ENCODE results near the gene RFTN2. TPM values are rescaled to one million over a fixed set of nuclear protein-coding genes. Genes with fewer than 3 reads are reported as not detected.
"Not testable (repeated sequence)": the region's sequence is repeated elsewhere in the genome, so short reads cannot be mapped to it uniquely, and the experiment has no call there.

The RFTN2 gene, protein sequence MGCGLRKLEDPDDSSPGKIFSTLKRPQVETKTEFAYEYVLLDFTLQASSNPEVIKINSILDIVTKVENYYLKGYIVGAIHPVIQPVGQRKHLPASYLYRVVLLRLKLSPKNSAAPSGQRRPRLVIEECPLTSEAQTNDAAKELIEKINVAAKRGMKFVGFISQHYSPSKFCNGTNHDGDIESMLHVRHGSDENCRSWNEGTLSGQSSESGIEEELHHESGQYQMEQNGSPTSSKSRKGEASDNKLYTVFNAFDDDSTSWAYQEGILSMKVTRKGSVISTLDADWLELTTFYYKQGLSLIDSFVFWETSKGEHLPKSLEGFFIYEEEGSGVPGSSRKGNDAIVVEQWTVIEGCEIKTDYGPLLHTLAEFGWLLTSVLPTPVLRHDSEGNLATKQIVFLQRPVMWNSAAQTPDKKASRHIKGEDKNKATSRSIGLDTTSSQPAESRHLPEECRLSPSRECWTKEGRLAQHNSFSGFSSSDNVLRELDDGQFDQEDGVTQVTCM
- 10 to 100 TPM in 11 of 12 donors, not detected in 1; 15.1 to 39.4 (median 18.7) TPM for polyA plus RNA-seq (ENCODE audit: insufficient read length in 12 of 12)
- long read RNA-seq, donor 1, full-length matches to known transcripts = 2 of 7 reads
- long read RNA-seq, donor 1, partial matches to known transcripts = 5 of 7 reads
- long read RNA-seq, donor 1, other reads (novel, unspliced or antisense) = 0 of 7 reads
- long read RNA-seq, donor 2, full-length matches to known transcripts = 7 of 7 reads
- long read RNA-seq, donor 2, partial matches to known transcripts = 0 of 7 reads
- long read RNA-seq, donor 2, other reads (novel, unspliced or antisense) = 0 of 7 reads
- long read RNA-seq, donor 3, full-length matches to known transcripts = 4 of 4 reads
- long read RNA-seq, donor 3, partial matches to known transcripts = 0 of 4 reads
- long read RNA-seq, donor 3, other reads (novel, unspliced or antisense) = 0 of 4 reads
- long read RNA-seq, donor 4, full-length matches to known transcripts = 4 of 4 reads
- long read RNA-seq, donor 4, partial matches to known transcripts = 0 of 4 reads
- long read RNA-seq, donor 4, other reads (novel, unspliced or antisense) = 0 of 4 reads
- long read RNA-seq, donor 5, full-length matches to known transcripts = 8 of 20 reads
- long read RNA-seq, donor 5, partial matches to known transcripts = 12 of 20 reads
- long read RNA-seq, donor 5, other reads (novel, unspliced or antisense) = 0 of 20 reads
- long read RNA-seq, donor 6, full-length matches to known transcripts = 1 of 1 reads
- long read RNA-seq, donor 6, partial matches to known transcripts = 0 of 1 reads
- long read RNA-seq, donor 6, other reads (novel, unspliced or antisense) = 0 of 1 reads
- long read RNA-seq, donor 7, full-length matches to known transcripts = 2 of 2 reads
- long read RNA-seq, donor 7, partial matches to known transcripts = 0 of 2 reads
- long read RNA-seq, donor 7, other reads (novel, unspliced or antisense) = 0 of 2 reads
- long read RNA-seq, donor 8, full-length matches to known transcripts = 8 of 19 reads
- long read RNA-seq, donor 8, partial matches to known transcripts = 11 of 19 reads
- long read RNA-seq, donor 8, other reads (novel, unspliced or antisense) = 0 of 19 reads
- long read RNA-seq, donor 9, full-length matches to known transcripts = 2 of 2 reads
- long read RNA-seq, donor 9, partial matches to known transcripts = 0 of 2 reads
- long read RNA-seq, donor 9, other reads (novel, unspliced or antisense) = 0 of 2 reads
- long read RNA-seq, donor 10, full-length matches to known transcripts = 2 of 2 reads
- long read RNA-seq, donor 10, partial matches to known transcripts = 0 of 2 reads
- long read RNA-seq, donor 10, other reads (novel, unspliced or antisense) = 0 of 2 reads
- long read RNA-seq, donor 11, full-length matches to known transcripts = 3 of 9 reads
- long read RNA-seq, donor 11, partial matches to known transcripts = 6 of 9 reads
- long read RNA-seq, donor 11, other reads (novel, unspliced or antisense) = 0 of 9 reads

GRCh38 chr2:197675246-197675645 is at the start of gene RFTN2:
Gene RFTN2, minus strand, starts transcription at chr2:197675587. Its CDS starts 129 bp downstream, at chr2:197675458.
- DNase-seq = peak; percentile 55

DNA sequence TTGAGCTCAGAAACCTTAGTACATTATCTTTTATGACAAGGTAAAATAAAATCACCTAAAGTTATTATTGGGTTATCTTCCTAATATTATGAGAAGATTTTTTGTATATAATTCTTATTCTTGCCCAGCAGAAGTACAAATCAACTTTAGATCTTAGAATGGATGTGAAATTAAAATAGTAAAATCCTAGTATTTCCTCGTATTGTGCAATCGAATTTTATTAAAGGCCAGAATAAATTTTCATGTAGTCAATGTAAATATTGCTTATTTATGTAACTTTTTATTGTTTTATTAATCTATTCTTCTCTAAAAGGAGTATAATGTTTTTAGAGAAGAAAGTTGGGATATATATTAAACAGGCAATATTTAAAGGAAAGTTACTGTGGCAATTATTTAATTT is 42.5 kb upstream of the RFTN2 start:
- no peak for DNase-seq

- no peak for DNase-seq
Measured at GRCh38 chr2:197713271-197713670, 37.9 kb upstream of the RFTN2 start.

GRCh38 chr2:197711578-197711977 is 36.2 kb upstream of the RFTN2 start:
- no peak for DNase-seq

GRCh38 chr2:197710424-197711042 is 35.1 kb upstream of the RFTN2 start:
- DNase-seq = no peak

- DNase-seq = not testable (repeated sequence)
Measured at GRCh38 chr2:197709140-197709539, 33.8 kb upstream of the RFTN2 start.

DNA sequence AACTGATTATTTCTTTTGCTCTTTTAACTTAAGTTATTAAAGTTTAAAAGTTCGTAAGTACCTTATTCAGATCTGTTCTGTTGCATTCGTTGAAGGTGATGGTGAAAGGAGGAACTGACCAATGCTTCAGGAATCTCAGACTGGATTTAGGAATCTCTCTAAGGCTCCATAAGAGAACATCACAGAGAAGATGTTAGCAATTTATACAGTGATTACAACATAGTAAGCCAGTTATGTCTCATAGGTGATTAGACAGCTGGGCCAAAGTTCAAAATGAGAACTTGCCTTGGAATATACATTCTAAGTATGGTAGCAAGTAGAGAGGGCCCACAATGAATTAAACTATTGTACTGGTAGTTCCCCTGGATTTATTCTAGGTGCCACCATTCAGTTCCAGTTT is 32.9 kb upstream of the RFTN2 start:
- DNase-seq = no peak

- peak; percentile 23 for DNase-seq
Measured at GRCh38 chr2:197707316-197708213, 32.2 kb upstream of the RFTN2 start.

DNA sequence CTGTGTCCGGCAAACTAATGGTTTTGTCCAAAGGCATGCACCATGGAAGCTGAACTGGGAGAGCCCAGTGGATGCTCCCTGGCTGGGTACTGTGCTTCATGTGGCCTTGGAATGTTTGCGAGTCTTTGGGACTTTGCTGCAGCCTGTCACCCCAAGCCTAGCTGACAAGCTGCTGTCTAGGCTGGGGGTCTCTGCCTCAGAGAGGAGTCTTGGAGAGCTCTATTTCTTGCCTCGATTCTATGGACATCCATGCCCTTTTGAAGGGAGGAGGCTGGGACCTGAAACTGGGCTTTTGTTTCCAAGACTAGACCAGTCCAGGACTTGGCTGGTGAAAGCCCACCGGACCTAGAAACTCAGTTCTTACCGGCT is 31.4 kb upstream of the RFTN2 start:
- DNase-seq = no peak

- no peak for DNase-seq
Measured at GRCh38 chr2:197705912-197706838, 30.8 kb upstream of the RFTN2 start.

GRCh38 chr2:197705121-197705911 is 29.9 kb upstream of the RFTN2 start, which contains the start of gene MARS2:
Gene MARS2, plus strand, starts transcription at chr2:197705369. Its CDS starts 37 bp downstream, at chr2:197705406.
- peak; percentile 94 for DNase-seq

DNA sequence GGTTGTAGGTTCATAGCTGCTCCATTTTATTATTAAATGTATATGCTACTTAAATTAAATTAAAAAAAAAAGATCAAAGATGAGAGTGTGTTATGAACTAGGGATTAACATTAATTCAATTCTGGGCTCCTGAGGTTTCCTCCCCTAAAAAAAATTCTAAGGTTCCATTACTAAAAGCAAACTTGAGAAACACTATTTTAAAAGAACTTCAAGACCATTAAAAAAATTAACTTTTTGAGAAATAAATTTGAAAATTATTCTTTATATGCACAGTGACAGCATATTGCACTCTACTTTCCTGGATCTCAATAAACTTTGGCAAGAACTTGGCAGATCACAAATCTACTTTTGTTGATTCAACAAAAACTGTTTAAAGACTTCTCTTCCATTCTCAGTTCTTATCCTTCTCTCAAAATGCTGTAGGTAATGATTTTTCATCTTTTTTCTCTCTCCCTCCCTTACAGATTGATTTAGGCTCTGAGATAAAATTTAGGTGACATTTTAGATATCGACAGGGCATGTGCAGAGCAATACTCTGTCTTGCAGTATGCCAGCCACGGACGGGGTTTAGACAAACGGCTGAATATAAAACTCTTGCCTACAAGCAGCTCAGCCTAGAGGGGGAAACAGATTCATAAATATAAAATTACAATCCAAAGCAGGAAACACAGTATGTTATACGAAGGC is 29.2 kb upstream of the RFTN2 start:
- no peak for DNase-seq

- DNase-seq = no peak
Measured at GRCh38 chr2:197700960-197701359, 25.6 kb upstream of the RFTN2 start.

DNA sequence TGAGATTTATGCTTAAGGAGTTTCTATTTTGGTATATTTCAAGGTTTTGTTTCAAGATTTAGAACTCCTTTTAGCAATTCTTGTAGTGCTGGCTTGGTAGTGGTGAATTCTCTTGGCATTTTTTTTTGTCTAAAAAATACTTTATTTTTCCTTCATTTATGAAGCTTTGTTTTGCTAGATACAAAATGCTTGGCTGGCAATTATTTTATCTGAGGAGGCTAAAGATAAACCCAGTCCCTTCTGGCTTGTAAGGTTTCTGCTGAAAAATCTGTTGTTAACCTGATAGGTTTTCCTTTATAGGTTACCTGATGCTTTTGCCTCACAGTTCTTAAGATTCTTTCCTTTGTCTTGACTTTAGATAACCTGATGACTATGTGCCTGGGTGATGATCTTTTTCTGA is 24.3 kb upstream of the RFTN2 start:
- DNase-seq = not testable (repeated sequence)

DNA sequence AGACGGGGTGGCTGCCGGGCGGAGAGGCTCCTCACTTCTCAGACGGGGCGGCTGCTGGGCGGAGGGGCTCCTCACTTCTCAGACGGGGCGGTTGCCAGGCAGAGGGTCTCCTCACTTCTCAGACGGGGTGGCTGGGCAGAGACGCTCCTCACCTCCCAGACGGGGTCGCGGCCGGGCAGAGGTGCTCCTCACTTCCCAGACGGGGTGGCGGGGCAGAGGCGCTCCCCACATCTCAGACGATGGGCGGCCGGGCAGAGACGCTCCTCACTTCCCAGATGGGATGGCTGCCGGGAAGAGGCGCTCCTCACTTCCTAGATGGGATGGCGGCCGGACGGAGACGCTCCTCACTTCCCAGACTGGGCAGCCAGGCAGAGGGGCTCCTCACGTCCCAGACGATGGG is 21.2 kb upstream of the RFTN2 start:
- not testable (repeated sequence) for DNase-seq

DNA sequence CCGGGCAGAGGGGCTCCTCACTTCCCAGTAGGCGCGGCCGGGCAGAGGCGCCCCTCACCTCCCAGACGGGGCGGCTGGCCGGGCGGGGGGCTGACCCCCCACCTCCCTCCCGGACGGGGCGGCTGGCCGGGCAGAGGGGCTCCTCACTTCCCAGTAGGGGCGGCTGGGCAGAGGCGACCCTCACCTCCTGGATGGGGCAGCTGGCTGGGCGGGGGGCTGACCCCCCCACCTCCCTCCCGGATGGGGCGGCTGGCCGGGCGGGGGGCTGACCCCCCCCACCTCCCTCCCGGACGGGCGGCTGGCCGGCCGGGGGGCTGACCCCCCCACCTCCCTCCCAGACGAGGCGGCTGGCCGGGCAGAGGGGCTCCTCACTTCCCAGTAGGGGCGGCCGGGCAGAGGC is 20.6 kb upstream of the RFTN2 start:
- DNase-seq = not testable (repeated sequence)
